Measurements from ENCODE around the gene CRELD2.

DNA sequence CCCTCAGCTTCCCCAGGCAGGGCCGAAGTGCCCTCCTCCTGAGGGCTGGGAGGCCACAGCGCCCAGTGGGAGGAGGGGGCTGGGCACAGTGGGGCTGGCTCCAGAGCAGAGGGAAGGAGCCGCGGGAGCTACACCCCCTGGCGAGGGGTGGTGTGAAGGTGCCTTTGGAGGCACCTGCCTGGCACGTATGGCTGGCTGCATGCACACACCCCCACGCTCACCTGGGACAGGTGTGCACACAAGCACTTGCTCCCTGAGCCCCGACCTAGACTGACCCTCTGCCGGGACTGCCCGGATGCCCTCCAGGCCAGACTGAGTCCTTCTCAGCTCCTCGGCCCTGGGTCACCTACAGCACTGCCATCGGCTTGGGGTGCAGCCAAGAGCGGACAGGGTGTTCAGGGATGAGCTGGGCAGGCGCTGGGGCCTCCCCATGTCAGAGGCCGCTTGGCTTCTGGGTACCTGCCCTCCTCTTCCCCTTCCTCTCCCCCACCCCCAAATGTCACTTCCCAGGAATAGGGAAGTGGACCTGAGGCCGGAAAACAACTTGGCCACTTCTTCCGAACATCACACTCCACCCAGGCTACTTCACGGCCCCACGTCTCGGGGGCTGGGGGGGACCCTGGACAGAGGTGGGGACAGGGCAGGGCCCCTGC, 34.7 kb downstream of the CRELD2 start:
- TF ChIP-seq, protein P1, sequence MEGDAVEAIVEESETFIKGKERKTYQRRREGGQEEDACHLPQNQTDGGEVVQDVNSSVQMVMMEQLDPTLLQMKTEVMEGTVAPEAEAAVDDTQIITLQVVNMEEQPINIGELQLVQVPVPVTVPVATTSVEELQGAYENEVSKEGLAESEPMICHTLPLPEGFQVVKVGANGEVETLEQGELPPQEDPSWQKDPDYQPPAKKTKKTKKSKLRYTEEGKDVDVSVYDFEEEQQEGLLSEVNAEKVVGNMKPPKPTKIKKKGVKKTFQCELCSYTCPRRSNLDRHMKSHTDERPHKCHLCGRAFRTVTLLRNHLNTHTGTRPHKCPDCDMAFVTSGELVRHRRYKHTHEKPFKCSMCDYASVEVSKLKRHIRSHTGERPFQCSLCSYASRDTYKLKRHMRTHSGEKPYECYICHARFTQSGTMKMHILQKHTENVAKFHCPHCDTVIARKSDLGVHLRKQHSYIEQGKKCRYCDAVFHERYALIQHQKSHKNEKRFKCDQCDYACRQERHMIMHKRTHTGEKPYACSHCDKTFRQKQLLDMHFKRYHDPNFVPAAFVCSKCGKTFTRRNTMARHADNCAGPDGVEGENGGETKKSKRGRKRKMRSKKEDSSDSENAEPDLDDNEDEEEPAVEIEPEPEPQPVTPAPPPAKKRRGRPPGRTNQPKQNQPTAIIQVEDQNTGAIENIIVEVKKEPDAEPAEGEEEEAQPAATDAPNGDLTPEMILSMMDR (IDR thresholded peaks at IDR 0.05), result no peak
- TF ChIP-seq ZFP36 (IDR thresholded peaks at IDR 0.05; ENCODE audit: borderline replicate concordance, partially characterized antibody) (no peak), RFX5 (IDR thresholded peaks at IDR 0.05) (no peak), GATA3 (IDR thresholded peaks at IDR 0.05; ENCODE audit: borderline replicate concordance) (no peak), MAZ (IDR thresholded peaks at IDR 0.05; ENCODE audit: borderline replicate concordance, low read depth, low read length) (no peak), RAD21 (conservative IDR thresholded peaks at IDR 0.05 in 1 of 2, IDR thresholded peaks at IDR 0.05 in 1 of 2) (no peak), POLR2A (IDR thresholded peaks at IDR 0.05; ENCODE audit: low read length) (no peak)
- TF ChIP-seq, protein P2, sequence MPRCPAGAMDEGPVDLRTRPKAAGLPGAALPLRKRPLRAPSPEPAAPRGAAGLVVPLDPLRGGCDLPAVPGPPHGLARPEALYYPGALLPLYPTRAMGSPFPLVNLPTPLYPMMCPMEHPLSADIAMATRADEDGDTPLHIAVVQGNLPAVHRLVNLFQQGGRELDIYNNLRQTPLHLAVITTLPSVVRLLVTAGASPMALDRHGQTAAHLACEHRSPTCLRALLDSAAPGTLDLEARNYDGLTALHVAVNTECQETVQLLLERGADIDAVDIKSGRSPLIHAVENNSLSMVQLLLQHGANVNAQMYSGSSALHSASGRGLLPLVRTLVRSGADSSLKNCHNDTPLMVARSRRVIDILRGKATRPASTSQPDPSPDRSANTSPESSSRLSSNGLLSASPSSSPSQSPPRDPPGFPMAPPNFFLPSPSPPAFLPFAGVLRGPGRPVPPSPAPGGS (IDR thresholded peaks at IDR 0.05), result no peak
- TF ChIP-seq, protein P3, sequence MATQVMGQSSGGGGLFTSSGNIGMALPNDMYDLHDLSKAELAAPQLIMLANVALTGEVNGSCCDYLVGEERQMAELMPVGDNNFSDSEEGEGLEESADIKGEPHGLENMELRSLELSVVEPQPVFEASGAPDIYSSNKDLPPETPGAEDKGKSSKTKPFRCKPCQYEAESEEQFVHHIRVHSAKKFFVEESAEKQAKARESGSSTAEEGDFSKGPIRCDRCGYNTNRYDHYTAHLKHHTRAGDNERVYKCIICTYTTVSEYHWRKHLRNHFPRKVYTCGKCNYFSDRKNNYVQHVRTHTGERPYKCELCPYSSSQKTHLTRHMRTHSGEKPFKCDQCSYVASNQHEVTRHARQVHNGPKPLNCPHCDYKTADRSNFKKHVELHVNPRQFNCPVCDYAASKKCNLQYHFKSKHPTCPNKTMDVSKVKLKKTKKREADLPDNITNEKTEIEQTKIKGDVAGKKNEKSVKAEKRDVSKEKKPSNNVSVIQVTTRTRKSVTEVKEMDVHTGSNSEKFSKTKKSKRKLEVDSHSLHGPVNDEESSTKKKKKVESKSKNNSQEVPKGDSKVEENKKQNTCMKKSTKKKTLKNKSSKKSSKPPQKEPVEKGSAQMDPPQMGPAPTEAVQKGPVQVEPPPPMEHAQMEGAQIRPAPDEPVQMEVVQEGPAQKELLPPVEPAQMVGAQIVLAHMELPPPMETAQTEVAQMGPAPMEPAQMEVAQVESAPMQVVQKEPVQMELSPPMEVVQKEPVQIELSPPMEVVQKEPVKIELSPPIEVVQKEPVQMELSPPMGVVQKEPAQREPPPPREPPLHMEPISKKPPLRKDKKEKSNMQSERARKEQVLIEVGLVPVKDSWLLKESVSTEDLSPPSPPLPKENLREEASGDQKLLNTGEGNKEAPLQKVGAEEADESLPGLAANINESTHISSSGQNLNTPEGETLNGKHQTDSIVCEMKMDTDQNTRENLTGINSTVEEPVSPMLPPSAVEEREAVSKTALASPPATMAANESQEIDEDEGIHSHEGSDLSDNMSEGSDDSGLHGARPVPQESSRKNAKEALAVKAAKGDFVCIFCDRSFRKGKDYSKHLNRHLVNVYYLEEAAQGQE (IDR thresholded peaks at IDR 0.05), result no peak

All from A549 (cell line).